Suprapubic skin (tissue), 4 donors: ENCODE measurements around the gene LYPD6B.

Experiments used
- CTCF ChIP-seq, 2 donors: fragments of 200-600 bp in 1 of 2; fragments of 450-650 bp in 1 of 2; sonication (generic) in 1 of 2; IDR thresholded peaks; one replicate each; pipeline ENCODE4 v1.5.1; 2016 to 2019; ENCODE audit warnings: antibody characterized with exemption in 2 of 2, mild to moderate bottlenecking in 1 of 2, moderate library complexity in 1 of 2
- EP300 ChIP-seq: sonication (generic); formaldehyde crosslinking; IDR thresholded peaks from one replicate; pipeline ENCODE4 v1.6.1; 2017; ENCODE audit warnings: antibody characterized with exemption
- POLR2A ChIP-seq, 2 donors: fragments of 450-650 bp; IDR thresholded peaks; one replicate each; pipeline ENCODE4 v1.6.1; 2017; ENCODE audit warnings: antibody characterized with exemption in 2 of 2, mild to moderate bottlenecking in 2 of 2, moderate library complexity in 2 of 2
- POLR2AphosphoS5 ChIP-seq, 3 donors: sonication (generic); formaldehyde crosslinking; IDR thresholded peaks; one replicate each; pipeline ENCODE4 v1.6.1; 2017; ENCODE audit warnings: antibody characterized with exemption in 3 of 3

- no peak for TF ChIP-seq CTCF (IDR thresholded peaks at IDR 0.05)
- no peak for TF ChIP-seq POLR2AphosphoS5 (IDR thresholded peaks at IDR 0.05)
- no peak for TF ChIP-seq POLR2A (IDR thresholded peaks at IDR 0.05)
- TF ChIP-seq EP300, result no peak
These were observed 77.3 kb downstream of the LYPD6B start for GRCh38 chr2:149115781-149116180.
